COLO668 (cell line): ENCODE data around the gene GJB2.
"Not testable (repeated sequence)": the region's sequence is repeated elsewhere in the genome, so short reads cannot be mapped to it uniquely, and the experiment has no call there.

Source experiments
- DNase-seq: peaks from one replicate; lab custom pipeline; 2025; ENCODE audit not compliant: unreplicated experiment; lab: John Stamatoyannopoulos, UW

The GJB2 gene

GRCh38 chr13:20171364-20171763, 21.4 kb downstream of the GJB2 start:
- DNase-seq: no peak

- DNase-seq: no peak
Observed at GRCh38 chr13:20170921-20171320, 21.8 kb downstream of the GJB2 start.

- no peak for DNase-seq
Observed at GRCh38 chr13:20168396-20168795, 24.3 kb downstream of the GJB2 start.

GRCh38 chr13:20165417-20166257, 27.1 kb downstream of the GJB2 start:
- DNase-seq: no peak

- DNase-seq: no peak
Observed at GRCh38 chr13:20161951-20162300, 30.8 kb downstream of the GJB2 start.

GRCh38 chr13:20161275-20161950, 31.3 kb downstream of the GJB2 start:
- DNase-seq: peak; percentile 53

- DNase-seq: peak; percentile 56
Observed at GRCh38 chr13:20160306-20161274, 32.1 kb downstream of the GJB2 start, which contains the start of gene GJA3. GJA3 (minus strand) TSS chr13:20161052; CDS start chr13:20143288, 17,764 bp downstream.

GRCh38 chr13:20159646-20160305, 33.0 kb downstream of the GJB2 start:
- no peak for DNase-seq

- no peak for DNase-seq
Observed at GRCh38 chr13:20157151-20157796, 35.5 kb downstream of the GJB2 start.

- no peak for DNase-seq
Observed at GRCh38 chr13:20156702-20157101, 36.0 kb downstream of the GJB2 start.

GRCh38 chr13:20153290-20153689, 39.4 kb downstream of the GJB2 start:
- not testable (repeated sequence) for DNase-seq

GRCh38 chr13:20151612-20152011, 41.1 kb downstream of the GJB2 start:
- no peak for DNase-seq

GRCh38 chr13:20151016-20151415, 41.7 kb downstream of the GJB2 start:
- no peak for DNase-seq

- DNase-seq: no peak
Observed at GRCh38 chr13:20150561-20150960, 42.2 kb downstream of the GJB2 start.

- no peak for DNase-seq
Observed at GRCh38 chr13:20149762-20150161, 43.0 kb downstream of the GJB2 start.

- no peak for DNase-seq
Observed at GRCh38 chr13:20148501-20149183, 44.1 kb downstream of the GJB2 start.

GRCh38 chr13:20146381-20146780, 46.4 kb downstream of the GJB2 start:
- DNase-seq: no peak

GRCh38 chr13:20145521-20145920, 47.2 kb downstream of the GJB2 start:
- no peak for DNase-seq

- DNase-seq: no peak
Observed at GRCh38 chr13:20144141-20144850, 48.4 kb downstream of the GJB2 start.
